GM18868 (cell line): ENCODE measurements around the gene GP1BB.

ENCODE experiments used
- ATAC-seq: cut with Tn5 transposase; IDR thresholded peaks from one replicate; pipeline ENCODE4 v1.9.1; 2021; ENCODE audit warnings: mild to moderate bottlenecking, moderate library complexity; ENCODE audit not compliant: unreplicated experiment

The GP1BB gene

GRCh38 chr22:19754701-19755144, 31.4 kb downstream of the GP1BB start:
- ATAC-seq = no peak

- ATAC-seq = no peak
Observed at GRCh38 chr22:19755145-19755710, 31.9 kb downstream of the GP1BB start.

GRCh38 chr22:19755722-19756287, 32.5 kb downstream of the GP1BB start:
- ATAC-seq = no peak

GRCh38 chr22:19756288-19757128, 33.2 kb downstream of the GP1BB start:
- ATAC-seq = no peak

GRCh38 chr22:19757140-19757984, 34.0 kb downstream of the GP1BB start:
- ATAC-seq = no peak

GRCh38 chr22:19757985-19758895, 34.9 kb downstream of the GP1BB start:
- no peak for ATAC-seq

- ATAC-seq = no peak
Observed at GRCh38 chr22:19758896-19759426, 35.6 kb downstream of the GP1BB start.

- no peak for ATAC-seq
Observed at GRCh38 chr22:19759427-19760057, 36.2 kb downstream of the GP1BB start.

- no peak for ATAC-seq
Observed at GRCh38 chr22:19760058-19760950, 37.0 kb downstream of the GP1BB start, which contains the start of gene TBX1. Gene TBX1 (plus strand): TSS chr22:19760778. CDS start chr22:19760844, 66 bp downstream.

- no peak for ATAC-seq
Observed at GRCh38 chr22:19760951-19761724, 37.8 kb downstream of the GP1BB start.

- ATAC-seq = no peak
Observed at GRCh38 chr22:19761725-19762567, 38.6 kb downstream of the GP1BB start.

GRCh38 chr22:19762568-19763457, 39.5 kb downstream of the GP1BB start:
- no peak for ATAC-seq

GRCh38 chr22:19763458-19764298, 40.3 kb downstream of the GP1BB start:
- no peak for ATAC-seq

- no peak for ATAC-seq
Observed at GRCh38 chr22:19764299-19764593, 40.9 kb downstream of the GP1BB start.
